AG09309 (cell line): ENCODE results near the gene FBXO45.
A peak's percentile ranks its signal among the peaks of the same experiment; 100 is the strongest.

Source experiments
- DNase-seq: peaks from one replicate; pipeline ENCODE4 v3.0.0-alpha.2; 2010; ENCODE audit warnings: low read depth
- H3K4me3 ChIP-seq: 2 replicates; pipeline ENCODE4 v1.5.1; 2011; ENCODE audit warnings: mild to moderate bottlenecking, low read depth, low read length, moderate library complexity; ENCODE audit not compliant: control insufficient read depth
- TF ChIP-seq, protein P1 (sequence below): IDR thresholded peaks from 2 replicates; pipeline ENCODE4 v1.5.1; 2011; ENCODE audit warnings: mild to moderate bottlenecking, low read depth, low read length, inconsistent platforms; ENCODE audit not compliant: insufficient read depth, control insufficient read depth; ENCODE audit errors: missing control alignments

FBXO45 gene

GRCh38 chr3:196572389-196572788 lies 3.9 kb downstream of the FBXO45 start:
- no peak for DNase-seq
- TF ChIP-seq, protein P1, sequence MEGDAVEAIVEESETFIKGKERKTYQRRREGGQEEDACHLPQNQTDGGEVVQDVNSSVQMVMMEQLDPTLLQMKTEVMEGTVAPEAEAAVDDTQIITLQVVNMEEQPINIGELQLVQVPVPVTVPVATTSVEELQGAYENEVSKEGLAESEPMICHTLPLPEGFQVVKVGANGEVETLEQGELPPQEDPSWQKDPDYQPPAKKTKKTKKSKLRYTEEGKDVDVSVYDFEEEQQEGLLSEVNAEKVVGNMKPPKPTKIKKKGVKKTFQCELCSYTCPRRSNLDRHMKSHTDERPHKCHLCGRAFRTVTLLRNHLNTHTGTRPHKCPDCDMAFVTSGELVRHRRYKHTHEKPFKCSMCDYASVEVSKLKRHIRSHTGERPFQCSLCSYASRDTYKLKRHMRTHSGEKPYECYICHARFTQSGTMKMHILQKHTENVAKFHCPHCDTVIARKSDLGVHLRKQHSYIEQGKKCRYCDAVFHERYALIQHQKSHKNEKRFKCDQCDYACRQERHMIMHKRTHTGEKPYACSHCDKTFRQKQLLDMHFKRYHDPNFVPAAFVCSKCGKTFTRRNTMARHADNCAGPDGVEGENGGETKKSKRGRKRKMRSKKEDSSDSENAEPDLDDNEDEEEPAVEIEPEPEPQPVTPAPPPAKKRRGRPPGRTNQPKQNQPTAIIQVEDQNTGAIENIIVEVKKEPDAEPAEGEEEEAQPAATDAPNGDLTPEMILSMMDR: no peak
- H3K4me3 ChIP-seq: no peak overlapping the region

DNA sequence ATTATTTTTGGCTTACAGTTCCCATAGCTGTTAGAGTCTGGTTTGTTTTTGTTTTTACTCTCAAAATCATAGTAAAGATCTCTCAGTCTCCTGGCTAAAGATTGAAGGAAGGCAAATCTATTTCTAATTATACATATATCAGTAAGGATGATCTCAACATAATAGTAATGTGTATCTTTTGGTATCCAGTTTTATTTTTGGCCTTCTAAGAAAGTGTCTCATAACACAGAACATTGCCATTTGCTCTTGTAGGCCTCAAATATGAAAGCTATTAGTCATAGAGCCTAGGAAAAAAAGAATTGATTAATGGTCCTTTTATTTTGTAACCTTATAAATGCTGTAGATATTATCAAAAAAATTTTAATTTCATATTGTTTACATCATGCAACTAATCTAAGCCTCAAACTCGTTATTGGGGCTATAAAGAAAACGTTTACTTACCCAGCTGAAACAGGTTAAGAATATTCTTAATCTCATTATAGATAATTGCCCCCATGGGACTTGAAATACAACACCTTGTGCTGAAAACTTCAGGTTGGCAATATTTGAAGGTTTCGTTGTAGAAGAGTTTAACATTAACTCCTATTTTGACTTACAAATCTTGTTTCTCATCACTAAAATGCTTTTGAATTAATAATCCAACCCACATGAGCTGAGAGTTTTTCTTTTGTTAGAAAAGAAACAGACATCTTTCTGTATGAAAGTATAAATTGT lies 16.7 kb downstream of the FBXO45 start:
- no peak overlapping the region for H3K4me3 ChIP-seq
- TF ChIP-seq, protein P1: no peak
- DNase-seq: no peak

DNA sequence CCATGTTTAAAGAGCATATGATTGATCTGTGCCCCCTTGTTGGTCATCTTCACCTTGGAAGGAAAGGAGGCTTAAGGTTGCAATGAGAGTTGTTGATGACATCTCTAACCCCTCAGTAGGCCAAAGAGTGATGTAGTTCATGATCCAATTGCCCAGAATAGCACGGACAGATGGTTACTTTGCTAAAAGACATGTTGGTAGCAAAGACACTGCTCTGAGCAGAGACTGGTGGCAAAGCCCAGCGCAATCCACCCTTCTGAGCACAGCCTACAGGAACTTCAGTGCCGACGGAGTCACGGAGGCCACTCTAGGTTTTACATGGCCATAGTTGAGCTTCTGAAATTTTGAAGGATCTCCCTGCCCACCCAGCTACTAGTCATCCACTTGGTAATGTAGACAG lies 21.8 kb downstream of the FBXO45 start:
- TF ChIP-seq, protein P1: no peak
- no peak for DNase-seq
- H3K4me3 ChIP-seq: no peak overlapping the region

- TF ChIP-seq, protein P1: no peak
- no peak overlapping the region for H3K4me3 ChIP-seq
- DNase-seq: no peak
Observed at GRCh38 chr3:196596355-196596754, 27.9 kb downstream of the FBXO45 start.

GRCh38 chr3:196597971-196598733 lies 29.7 kb downstream of the FBXO45 start:
- peak overlapping the region; percentile 27 for H3K4me3 ChIP-seq
- DNase-seq: peak; percentile 18

GRCh38 chr3:196599734-196600128 lies 31.3 kb downstream of the FBXO45 start:
- TF ChIP-seq, protein P1: no peak
- DNase-seq: no peak
- H3K4me3 ChIP-seq: no peak overlapping the region

GRCh38 chr3:196600359-196600758 lies 31.9 kb downstream of the FBXO45 start:
- DNase-seq: no peak
- TF ChIP-seq, protein P1: no peak

More at GRCh38 chr3:196600359-196600758, 31.9 kb downstream of the FBXO45 start:
- no peak overlapping the region for H3K4me3 ChIP-seq
